Esophagus muscularis mucosa (tissue), 2 donors: ENCODE data around the gene MBOAT2.

Source experiments
- EP300 ChIP-seq: sonication (generic); formaldehyde crosslinking; IDR thresholded peaks from one replicate; pipeline ENCODE4 v1.6.1; 2017; ENCODE audit warnings: antibody characterized with exemption
- POLR2A ChIP-seq: fragments of 450-650 bp; IDR thresholded peaks from one replicate; pipeline ENCODE4 v1.6.1; 2017; ENCODE audit warnings: antibody characterized with exemption, moderate library complexity, mild to moderate bottlenecking, low read depth

GRCh38 chr2:8929128-8929527 is 74.4 kb downstream of the MBOAT2 start:
- TF ChIP-seq POLR2A (no peak), EP300 (no peak)
